Gastrocnemius medialis (tissue), 4 donors: ENCODE data around the gene CXADR.

ENCODE experiments used
- POLR2A ChIP-seq, 2 donors: fragments of 450-650 bp; IDR thresholded peaks; one replicate each; pipeline ENCODE4 v1.6.1; 2017; ENCODE audit warnings: antibody characterized with exemption in 2 of 2, mild to moderate bottlenecking in 2 of 2, moderate library complexity in 2 of 2
- TF ChIP-seq, protein P1 (sequence below), 5 experiments: fragments of 450-650 bp in 3 of 5; fragments of 200-600 bp in 2 of 5; sonication (generic) in 2 of 5; IDR thresholded peaks in 4 of 5; conservative IDR thresholded peaks in 1 of 5; 1 replicate in 4 of 5; 2 replicates in 1 of 5; pipeline ENCODE4 v1.5.1; 2016 to 2019; ENCODE audit warnings: antibody characterized with exemption in 5 of 5, mild to moderate bottlenecking in 3 of 5, moderate library complexity in 3 of 5

DNA sequence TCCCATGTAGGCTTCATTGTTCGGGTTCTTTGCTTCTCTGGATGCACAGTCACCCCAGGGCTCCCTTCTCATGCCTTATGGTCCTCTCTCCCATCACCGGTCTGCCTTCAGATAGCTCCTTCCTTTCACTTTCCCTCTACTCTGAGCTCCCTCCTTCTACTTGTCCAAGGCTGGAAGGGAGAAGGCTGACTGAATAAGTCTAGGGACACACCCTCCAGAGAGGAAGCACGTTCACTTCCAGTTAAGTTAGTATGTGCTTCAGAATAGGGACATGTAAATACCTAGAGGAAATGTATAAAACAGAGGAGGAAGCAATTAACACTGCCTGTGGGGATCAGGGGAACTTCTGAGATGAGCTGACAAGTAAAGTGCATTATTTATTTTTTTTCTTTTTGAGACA is 23.5 kb downstream of the CXADR start:
- TF ChIP-seq, protein P1, sequence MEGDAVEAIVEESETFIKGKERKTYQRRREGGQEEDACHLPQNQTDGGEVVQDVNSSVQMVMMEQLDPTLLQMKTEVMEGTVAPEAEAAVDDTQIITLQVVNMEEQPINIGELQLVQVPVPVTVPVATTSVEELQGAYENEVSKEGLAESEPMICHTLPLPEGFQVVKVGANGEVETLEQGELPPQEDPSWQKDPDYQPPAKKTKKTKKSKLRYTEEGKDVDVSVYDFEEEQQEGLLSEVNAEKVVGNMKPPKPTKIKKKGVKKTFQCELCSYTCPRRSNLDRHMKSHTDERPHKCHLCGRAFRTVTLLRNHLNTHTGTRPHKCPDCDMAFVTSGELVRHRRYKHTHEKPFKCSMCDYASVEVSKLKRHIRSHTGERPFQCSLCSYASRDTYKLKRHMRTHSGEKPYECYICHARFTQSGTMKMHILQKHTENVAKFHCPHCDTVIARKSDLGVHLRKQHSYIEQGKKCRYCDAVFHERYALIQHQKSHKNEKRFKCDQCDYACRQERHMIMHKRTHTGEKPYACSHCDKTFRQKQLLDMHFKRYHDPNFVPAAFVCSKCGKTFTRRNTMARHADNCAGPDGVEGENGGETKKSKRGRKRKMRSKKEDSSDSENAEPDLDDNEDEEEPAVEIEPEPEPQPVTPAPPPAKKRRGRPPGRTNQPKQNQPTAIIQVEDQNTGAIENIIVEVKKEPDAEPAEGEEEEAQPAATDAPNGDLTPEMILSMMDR (IDR thresholded peaks at IDR 0.05 in 4 of 5, conservative IDR thresholded peaks at IDR 0.05 in 1 of 5) = no peak
- TF ChIP-seq POLR2A (IDR thresholded peaks at IDR 0.05) = no peak
